ENCODE data around the gene IREB2. TPM values are rescaled to one million over a fixed set of nuclear protein-coding genes. Genes with fewer than 3 reads are reported as not detected.

Gene IREB2
- total and polyA plus RNA-seq, 2 of the 13 experiments (the other 11 are each of a cell fraction or from before 2014, with no cell fraction given): 24.2 to 30.4 TPM

- Histone ChIP-seq H3K79me2 (ENCODE audit: insufficient read depth, low read length) (no peaks in the 10 kb centered on the region), H3K9me3 (ENCODE audit: low read length) (no peaks in the 10 kb centered on the region), H3K9ac (ENCODE audit: insufficient read depth, low read depth, low read length) (no peak overlapping the region), H3K4me1 (ENCODE audit: insufficient read depth, low read length) (peaks cover 29% of the 10 kb centered on the region), H3K4me3 (replicated peaks in 1 of 3; ENCODE audit: insufficient read depth in 1 of 3, low read depth in 2 of 3, low read length in 3 of 3) (no peak overlapping the region), H3K27ac (ENCODE audit: extremely low read length, insufficient read depth, low read length) (no peak overlapping the region), H2AFZ (ENCODE audit: low read length) (no peak overlapping the region), H3K27me3 (ENCODE audit: control insufficient read depth in 1 of 2, insufficient read depth in 2 of 2, low read length in 2 of 2) (peaks cover 0 to 3% of the 10 kb centered on the region in 2 experiments; a peak in 1 of 5 replicates), H3K36me3 (replicated peaks in 1 of 2; ENCODE audit: control insufficient read depth in 1 of 2, insufficient read depth in 2 of 2, low read length in 2 of 2) (no peaks in the 10 kb centered on the region; a peak in 1 of 5 replicates), H4K20me1 (ENCODE audit: insufficient read depth, low read length) (no peaks in the 10 kb centered on the region), H3K4me2 (ENCODE audit: low read depth, low read length) (no peak overlapping the region)
- FAIRE-seq: no peak
- no peak; the same call in 2 of the 3 replicates for ATAC-seq
- DNase-seq (ENCODE audit: low spot score): no peak
- in situ Hi-C loops (cut with HindIII; ENCODE audit: extremely low pct_ligation_motif_present, low pct_unique_long_range_greater_than_20kb) (no loop called here), intact Hi-C loops (cut with micrococcal nuclease; ENCODE audit: unreplicated experiment) (loop anchor here (2.0 kb wide), 1 partner anchor 106 kb away; no protein-coding TSS in a partner anchor)
- CTCF ChIA-PET (ENCODE audit: low intra/inter-chr PET ratio, low total read pairs): interaction anchor here (2.6 kb wide), 1 partner anchor 107 kb away, joined by 12 read pairs; no protein-coding TSS in a partner anchor
- 70% methylated on average over 4 of the region's 4 CpGs for WGBS (ENCODE audit: low lambda C conversion rate)
- TF ChIP-seq SMC3 (IDR thresholded peaks at IDR 0.05; ENCODE audit: low read length) (peak; percentile 22; the same call in 1 of the 2 replicates), CTCF (CRISPR knock-in tag; IDR thresholded peaks at IDR 0.05) (peak; percentile 26; the same call in 1 of the 2 replicates), TOPORS (CRISPR knock-in tag; IDR thresholded peaks at IDR 0.05) (no peak), STAG1 (CRISPR knock-in tag; IDR thresholded peaks at IDR 0.05) (peak; percentile 48)
- no TSS peak for BruUV-seq (replicated peaks)
- POLR2A ChIA-PET: no interaction called here
Observed at GRCh38 chr15:78415284-78415683, 22.7 kb upstream of the IREB2 start.

- Histone ChIP-seq H3K79me2 (ENCODE audit: insufficient read depth, low read length) (no peaks in the 10 kb centered on the region), H3K36me3 (replicated peaks in 1 of 2; ENCODE audit: control insufficient read depth in 1 of 2, insufficient read depth in 2 of 2, low read length in 2 of 2) (no peaks in the 10 kb centered on the region; a peak in 1 of 5 replicates), H3K4me1 (ENCODE audit: insufficient read depth, low read length) (peaks cover 55% of the 10 kb centered on the region), H4K20me1 (ENCODE audit: insufficient read depth, low read length) (no peaks in the 10 kb centered on the region), H3K27me3 (ENCODE audit: control insufficient read depth in 1 of 2, insufficient read depth in 2 of 2, low read length in 2 of 2) (0 out of 5 replicates have a peak, but pooled peaks cover 0 to 3% of the 10 kb centered on the region in 2 experiments), H3K9ac (ENCODE audit: insufficient read depth, low read depth, low read length) (no peak overlapping the region), H3K27ac (ENCODE audit: extremely low read length, insufficient read depth, low read length) (no peak overlapping the region), H2AFZ (ENCODE audit: low read length) (no peak overlapping the region), H3K9me3 (ENCODE audit: low read length) (no peaks in the 10 kb centered on the region), H3K4me2 (ENCODE audit: low read depth, low read length) (no peak overlapping the region; the same call in 1 of the 2 replicates), H3K4me3 (replicated peaks in 1 of 3; ENCODE audit: insufficient read depth in 1 of 3, low read depth in 2 of 3, low read length in 3 of 3) (no peak overlapping the region)
- 44% methylated on average over 8 of the region's 8 CpGs for WGBS (ENCODE audit: low lambda C conversion rate)
- intact Hi-C loops (cut with micrococcal nuclease; ENCODE audit: unreplicated experiment) (no loop called here), in situ Hi-C loops (cut with HindIII; ENCODE audit: extremely low pct_ligation_motif_present, low pct_unique_long_range_greater_than_20kb) (no loop called here)
- ChIA-PET CTCF (ENCODE audit: low intra/inter-chr PET ratio, low total read pairs) (no interaction called here), POLR2A (interaction anchor here (0.7 to 2.6 kb wide), 4 partner anchors 20 to 118 kb away, joined by 3 to 15 read pairs (median 6); partner anchors contain the start of genes IREB2 and SKIC8)
- ATAC-seq (no peak), FAIRE-seq (no peak), DNase-seq (ENCODE audit: low spot score) (no peak)
- BruUV-seq (replicated peaks): no TSS peak
- TF ChIP-seq ZFX (CRISPR knock-in tag; IDR thresholded peaks at IDR 0.05; ENCODE audit: low read depth) (0 out of 2 replicates have a peak, but pooled peaks have one; percentile 15), ZNF367 (CRISPR knock-in tag; IDR thresholded peaks at IDR 0.05; ENCODE audit: borderline replicate concordance) (no peak), BRF2 (CRISPR knock-in tag; IDR thresholded peaks at IDR 0.05) (no peak), HBP1 (CRISPR knock-in tag; IDR thresholded peaks at IDR 0.05; ENCODE audit: low read depth) (no peak), ZNF770 (CRISPR knock-in tag; IDR thresholded peaks at IDR 0.05) (no peak)
Observed at GRCh38 chr15:78417754-78418630, 20.0 kb upstream of the IREB2 start.

All from HepG2 (cell line).